GM12878 (cell line): Measurements from ENCODE around the gene ATF4. TPM values are rescaled to one million over a fixed set of nuclear protein-coding genes. Genes with fewer than 3 reads are reported as not detected.

ENCODE experiments used
- BCLAF1 ChIP-seq: fragments of 450-650 bp; IDR thresholded peaks from 2 replicates; pipeline ENCODE4 v1.6.1; 2017; ENCODE audit warnings: antibody characterized with exemption, mild to moderate bottlenecking, moderate library complexity
- CBX3 ChIP-seq: fragments of 200-600 bp; sonication (generic); IDR thresholded peaks from 2 replicates; pipeline ENCODE4 v1.6.1; 2016; ENCODE audit warnings: low read depth, borderline replicate concordance
- ETV6 ChIP-seq, 2 experiments: fragments of 450-650 bp in 1 of 2; IDR thresholded peaks in 1 of 2; conservative IDR thresholded peaks in 1 of 2; 2 replicates each; pipeline ENCODE4 v1.6.1; 2014; ENCODE audit warnings: antibody characterized with exemption in 1 of 2, borderline replicate concordance in 1 of 2, low read depth in 1 of 2, mild to moderate bottlenecking in 1 of 2, moderate library complexity in 1 of 2
- EZH2 ChIP-seq: IDR thresholded peaks from 2 replicates; pipeline ENCODE4 v1.6.1; 2012; ENCODE audit warnings: low read depth, mild to moderate bottlenecking, control low read depth, inconsistent platforms, low read length, borderline replicate concordance; ENCODE audit not compliant: control insufficient read depth
- GATAD2B ChIP-seq: fragments of 450-650 bp; conservative IDR thresholded peaks from 2 replicates; pipeline ENCODE4 v1.6.1; 2017; ENCODE audit warnings: low read depth, mild to moderate bottlenecking, moderate library complexity
- HDAC2 ChIP-seq: fragments of 200-600 bp; sonication (generic); IDR thresholded peaks from 2 replicates; pipeline ENCODE4 v1.6.1; 2017
- HDAC6 ChIP-seq: fragments of 200-600 bp; sonication (generic); IDR thresholded peaks from one replicate; pipeline ENCODE4 v1.8.0; 2017; ENCODE audit warnings: antibody characterized with exemption; ENCODE audit not compliant: unreplicated experiment
- HSF1 ChIP-seq: fragments of 150-350 bp; IDR thresholded peaks from 2 replicates; pipeline ENCODE4 v1.6.1; 2014; ENCODE audit warnings: mild to moderate bottlenecking, low read depth, low read length
- IRF3 ChIP-seq: fragments of 450-650 bp; IDR thresholded peaks from 2 replicates; pipeline ENCODE4 v1.6.1; 2014; ENCODE audit warnings: mild to moderate bottlenecking
- IRF4 ChIP-seq: IDR thresholded peaks from 2 replicates; pipeline ENCODE4 v1.6.1; 2011; ENCODE audit warnings: low read depth, low read length
- KAT2A ChIP-seq: conservative IDR thresholded peaks from 2 replicates; pipeline ENCODE4 v1.6.1; 2011; ENCODE audit warnings: low read depth, low read length; ENCODE audit not compliant: control insufficient read depth
- MEF2B ChIP-seq: fragments of 450-650 bp; IDR thresholded peaks from 2 replicates; pipeline ENCODE4 v1.6.1; 2018; ENCODE audit warnings: mild to moderate bottlenecking, moderate library complexity; ENCODE audit not compliant: partially characterized antibody, poor library complexity, severe bottlenecking
- MTA2 ChIP-seq: fragments of 450-650 bp; IDR thresholded peaks from 2 replicates; pipeline ENCODE4 v1.6.1; 2016; ENCODE audit warnings: low read depth, mild to moderate bottlenecking, moderate library complexity
- MYC ChIP-seq: IDR thresholded peaks from 2 replicates; pipeline ENCODE4 v1.6.1; 2011; ENCODE audit warnings: mild to moderate bottlenecking, low read length, moderate library complexity, inconsistent platforms; ENCODE audit not compliant: insufficient read depth, insufficient replicate concordance, insufficient read length, severe bottlenecking
- NFYA ChIP-seq: IDR thresholded peaks from 2 replicates; pipeline ENCODE4 v1.6.1; 2011; ENCODE audit warnings: low read depth, mild to moderate bottlenecking, low read length, improper control_type of control experiment, borderline replicate concordance
- NR2C2 ChIP-seq: IDR thresholded peaks from 2 replicates; pipeline ENCODE4 v1.6.1; 2011; ENCODE audit warnings: borderline replicate concordance, low read depth; ENCODE audit not compliant: control insufficient read depth, insufficient read length
- PAX8 ChIP-seq: fragments of 450-650 bp; IDR thresholded peaks from 2 replicates; pipeline ENCODE4 v1.6.1; 2017; ENCODE audit warnings: mild to moderate bottlenecking, moderate library complexity
- PML ChIP-seq: IDR thresholded peaks from 2 replicates; pipeline ENCODE4 v1.6.1; 2012; ENCODE audit warnings: low read length, inconsistent platforms
- POLR2AphosphoS5 ChIP-seq: IDR thresholded peaks from 2 replicates; pipeline ENCODE4 v1.6.1; 2011; ENCODE audit warnings: mild to moderate bottlenecking, low read length, inconsistent platforms
- POU2F2 ChIP-seq: IDR thresholded peaks from 3 replicates; pipeline ENCODE4 v1.6.1; 2011; ENCODE audit warnings: low read depth, mild to moderate bottlenecking, low read length, borderline replicate concordance
- RFX5 ChIP-seq: IDR thresholded peaks from 2 replicates; pipeline ENCODE4 v1.6.1; 2011; ENCODE audit warnings: low read depth, low read length, improper control_type of control experiment
- SIN3A ChIP-seq: IDR thresholded peaks from 2 replicates; pipeline ENCODE4 v1.6.1; 2012; ENCODE audit warnings: low read depth, low read length, improper control_type of control experiment
- STAT3 ChIP-seq: IDR thresholded peaks from 2 replicates; pipeline ENCODE4 v1.6.1; 2011; ENCODE audit warnings: low read depth, low read length, improper control_type of control experiment
- ZNF207 ChIP-seq: fragments of 450-650 bp; IDR thresholded peaks from 2 replicates; pipeline ENCODE4 v1.6.1; 2014; ENCODE audit warnings: antibody characterized with exemption, mild to moderate bottlenecking, borderline replicate concordance
- ZNF24 ChIP-seq: fragments of 450-650 bp; IDR thresholded peaks from 2 replicates; pipeline ENCODE4 v1.6.1; 2017; ENCODE audit warnings: antibody characterized with exemption, mild to moderate bottlenecking
- ZNF274 ChIP-seq: IDR thresholded peaks from one replicate; pipeline ENCODE4 v1.8.0; 2011; ENCODE audit not compliant: insufficient read length, insufficient read depth
- polyA plus RNA-seq, 11 experiments: library from polyadenylated mRNA; depleted of rRNA in 4 of 11; unstranded in 6 of 11; stranded (reverse) in 5 of 11; fragments of >200 nt; fragmentation: Nextera tagmentation in 4 of 11; fragmentation: Illumina TruSeq in 1 of 11; extraction: Ambion mirVana in 4 of 11; extraction: Trizol in 1 of 11; gene quantifications; 1 replicate in 1 of 11; 2 replicates in 10 of 11; pipeline versions ENCODE4 v1.2.1 to v1.2.3, GENCODE V29; 2011 to 2016; ENCODE audit warnings: inconsistent platforms in 2 of 11, missing spikeins in 2 of 11, low read depth in 1 of 11
- total RNA-seq, 4 experiments: library from RNA; depleted of rRNA in 3 of 4; stranded (reverse); fragments of >200 nt in 3 of 4; fragmentation: Illumina TruSeq in 1 of 4; extraction: Trizol in 1 of 4; gene quantifications; 2 replicates each; pipeline versions ENCODE4 v1.2.1 to v1.2.3, GENCODE V29; 2013 to 2021

The ATF4 gene
- total and polyA plus RNA-seq, 10 of the 15 experiments (the other 5 are each of a cell fraction or from before 2014, with no cell fraction given) = 88.3 to 605 (median 320) TPM

- TF ChIP-seq HSF1 = peak; percentile 69; the same call in 1 of the 2 replicates
- TF ChIP-seq GATAD2B = peak; percentile 74
- TF ChIP-seq PAX8 = no peak
- TF ChIP-seq RFX5 = peak; percentile 37; the same call in 1 of the 2 replicates
- peak; percentile 89 for TF ChIP-seq IRF4
- TF ChIP-seq IRF3 = no peak
- TF ChIP-seq MTA2 = peak; percentile 30; the same call in 1 of the 2 replicates
- TF ChIP-seq HDAC2 = no peak
- no peak; the same call in none of the 2 replicates for TF ChIP-seq ZNF207
- TF ChIP-seq KAT2A = no peak
- no peak for TF ChIP-seq HDAC6
- TF ChIP-seq ZNF24 = peak; percentile 83
- TF ChIP-seq EZH2 = no peak
- peak in 1 of 2 experiments; percentile 83; a peak in 2 of 4 replicates for TF ChIP-seq ETV6 (conservative IDR thresholded peaks at IDR 0.05 in 1 of 2, IDR thresholded peaks at IDR 0.05 in 1 of 2; ENCODE audit: borderline replicate concordance in 1 of 2, low read depth in 1 of 2)
- peak; percentile 88 for TF ChIP-seq SIN3A
- peak; percentile 93 for TF ChIP-seq POU2F2
- TF ChIP-seq MEF2B = no peak
- no peak for TF ChIP-seq PML
- no peak for TF ChIP-seq MYC
- peak; percentile 96 for TF ChIP-seq STAT3
- no peak for TF ChIP-seq CBX3
- no peak for TF ChIP-seq NR2C2
- no peak for TF ChIP-seq NFYA
- TF ChIP-seq ZNF274 = no peak
- TF ChIP-seq POLR2AphosphoS5 = no peak
- 0 out of 2 replicates have a peak, but pooled peaks have one; percentile 15 for TF ChIP-seq BCLAF1
Measured at GRCh38 chr22:39528681-39529486, 8.5 kb downstream of the ATF4 start (continued).
